Neuronal stem cell (in vitro differentiated cells): ENCODE measurements around the gene PRSS48.

Experiments used
- DNase-seq: peaks from one replicate; pipeline ENCODE4 v3.0.0-alpha.2; 2013; ENCODE audit warnings: low spot score
- H2AFZ ChIP-seq: one replicate; pipeline ENCODE4 v1.6.1; 2013; ENCODE audit warnings: mild to moderate bottlenecking, low read length, inconsistent platforms
- H2AK5ac ChIP-seq: 2 replicates; pipeline ENCODE4 v1.6.1; 2013; ENCODE audit warnings: low read depth, mild to moderate bottlenecking, inconsistent platforms, low read length, moderate library complexity, mixed read lengths
- H2BK120ac ChIP-seq: 2 replicates; pipeline ENCODE4 v1.6.1; 2013; ENCODE audit warnings: low read depth, mild to moderate bottlenecking, inconsistent platforms, low read length, moderate library complexity, mixed read lengths
- H2BK12ac ChIP-seq: one replicate; pipeline ENCODE4 v1.6.1; 2013; ENCODE audit warnings: low read length, inconsistent platforms
- H2BK15ac ChIP-seq: 2 replicates; pipeline ENCODE4 v1.6.1; 2013; ENCODE audit warnings: mild to moderate bottlenecking, low read length, inconsistent platforms, mixed read lengths
- H2BK5ac ChIP-seq: one replicate; pipeline ENCODE4 v1.6.1; 2013; ENCODE audit warnings: inconsistent platforms, mild to moderate bottlenecking, low read length, moderate library complexity
- H3K14ac ChIP-seq: one replicate; pipeline ENCODE4 v1.6.1; 2013; ENCODE audit warnings: low read length, inconsistent platforms
- H3K18ac ChIP-seq: 2 replicates; pipeline ENCODE4 v1.6.1; 2013; ENCODE audit warnings: low read length, inconsistent platforms
- H3K23ac ChIP-seq: 2 replicates; pipeline ENCODE4 v1.6.1; 2013; ENCODE audit warnings: low read depth, mild to moderate bottlenecking, mixed read lengths, low read length, inconsistent platforms; ENCODE audit not compliant: poor library complexity
- H3K27ac ChIP-seq: replicated peaks from 3 replicates; pipeline ENCODE4 v1.5.1; 2013; ENCODE audit warnings: low read length, inconsistent platforms
- H3K27me3 ChIP-seq, 3 experiments: 2 replicates each; pipeline ENCODE4 v1.6.1; 2013; ENCODE audit warnings: low read length in 3 of 3, mild to moderate bottlenecking in 2 of 3, inconsistent platforms in 1 of 3, low read depth in 1 of 3, mixed read lengths in 1 of 3, moderate library complexity in 1 of 3; ENCODE audit not compliant: control insufficient read depth in 3 of 3, insufficient read depth in 3 of 3
- H3K36me3 ChIP-seq, 2 donors: replicated peaks in 1 of 2; 2 replicates each; pipeline ENCODE4 v1.6.1; 2013; ENCODE audit warnings: low read length in 2 of 2; ENCODE audit not compliant: control insufficient read depth in 2 of 2, insufficient read depth in 2 of 2
- H3K4ac ChIP-seq: 2 replicates; pipeline ENCODE4 v1.6.1; 2013; ENCODE audit warnings: inconsistent platforms, mild to moderate bottlenecking, low read length, moderate library complexity
- H3K4me1 ChIP-seq, 2 donors: 1 replicate in 1 of 2; 2 replicates in 1 of 2; pipeline ENCODE4 v1.6.1; 2013; ENCODE audit warnings: low read length in 2 of 2, low read depth in 1 of 2; ENCODE audit not compliant: control insufficient read depth in 2 of 2, insufficient read depth in 1 of 2
- H3K4me2 ChIP-seq: one replicate; pipeline ENCODE4 v1.6.1; 2013; ENCODE audit warnings: mild to moderate bottlenecking, low read length, inconsistent platforms; ENCODE audit not compliant: insufficient read depth, poor library complexity, severe bottlenecking
- H3K4me3 ChIP-seq, 2 donors: 2 replicates each; pipeline ENCODE4 v1.5.1; 2013; ENCODE audit warnings: low read length in 2 of 2, mild to moderate bottlenecking in 2 of 2, inconsistent platforms in 1 of 2, moderate library complexity in 1 of 2
- H3K79me1 ChIP-seq: one replicate; pipeline ENCODE4 v1.6.1; 2013; ENCODE audit warnings: low read depth, mild to moderate bottlenecking, inconsistent platforms, low read length, moderate library complexity
- H3K9ac ChIP-seq: one replicate; pipeline ENCODE4 v1.6.1; 2013; ENCODE audit warnings: mild to moderate bottlenecking, low read depth, low read length, inconsistent platforms; ENCODE audit not compliant: poor library complexity
- H3K9me3 ChIP-seq, 2 donors: replicated peaks in 1 of 2; 2 replicates each; pipeline versions ENCODE3 to v1.6.1; 2013; ENCODE audit warnings: low read length in 2 of 2, mild to moderate bottlenecking in 2 of 2, inconsistent platforms in 1 of 2, low read depth in 1 of 2, mixed read lengths in 1 of 2, moderate library complexity in 1 of 2; ENCODE audit not compliant: control insufficient read depth in 2 of 2, insufficient read depth in 1 of 2
- H4K8ac ChIP-seq: one replicate; pipeline ENCODE4 v1.6.1; 2013; ENCODE audit warnings: low read depth, mild to moderate bottlenecking, inconsistent platforms, low read length, moderate library complexity
- H4K91ac ChIP-seq: one replicate; pipeline ENCODE4 v1.6.1; 2013; ENCODE audit warnings: low read length, low read depth, mild to moderate bottlenecking, inconsistent platforms; ENCODE audit not compliant: poor library complexity
- WGBS, 2 donors: extraction: QIAGEN DNeasy Blood & Tissue Kit; methylation state at CpG; one replicate each; pipeline ENCODE4 v1.1.7; 2013; ENCODE audit warnings: missing lambda C conversion rate in 2 of 2, mixed read lengths in 1 of 2; ENCODE audit not compliant: insufficient read length in 2 of 2, insufficient replicate concordance in 1 of 2; ENCODE audit errors: extremely low coverage in 2 of 2; 5-methylcytosine and 5-hydroxymethylcytosine counted together

The PRSS48 gene

GRCh38 chr4:151296227-151296626, 19.3 kb downstream of the PRSS48 start:
- no peak overlapping the region for H2BK120ac ChIP-seq

GRCh38 chr4:151297170-151297569, 20.2 kb downstream of the PRSS48 start:
- Histone ChIP-seq H3K36me3 (peaks cover 0 to 9% of the 10 kb centered on the region in 2 donors), H2BK120ac (no peak overlapping the region), H3K4me2 (no peak overlapping the region), H4K91ac (no peak overlapping the region), H2BK12ac (no peak overlapping the region), H4K8ac (no peak overlapping the region), H2BK5ac (no peak overlapping the region), H3K14ac (no peak overlapping the region), H3K4me1 (no peaks in the 10 kb centered on the region), H2AFZ (no peak overlapping the region), H3K23ac (no peak overlapping the region), H2AK5ac (no peak overlapping the region), H3K79me1 (no peaks in the 10 kb centered on the region), H3K18ac (no peak overlapping the region), H3K9ac (no peak overlapping the region), H2BK15ac (no peak overlapping the region), H3K27me3 (no peaks in the 10 kb centered on the region), H3K4me3 (no peak overlapping the region), H3K4ac (no peak overlapping the region), H3K27ac (no peak overlapping the region), H3K9me3 (peaks cover 0 to 5% of the 10 kb centered on the region in 2 donors)
- DNase-seq, result no peak

More at GRCh38 chr4:151296227-151296626, 19.3 kb downstream of the PRSS48 start:
- Histone ChIP-seq H3K79me1 (no peaks in the 10 kb centered on the region), H2BK15ac (no peak overlapping the region), H3K18ac (no peak overlapping the region), H3K4me1 (no peaks in the 10 kb centered on the region), H2AFZ (no peak overlapping the region), H3K4me2 (no peak overlapping the region), H3K14ac (no peak overlapping the region), H4K8ac (no peak overlapping the region), H4K91ac (no peak overlapping the region), H3K36me3 (peaks cover 0 to 13% of the 10 kb centered on the region in 2 donors), H3K27ac (no peak overlapping the region), H3K4ac (no peak overlapping the region), H3K23ac (no peak overlapping the region), H3K9me3 (no peaks in the 10 kb centered on the region), H2AK5ac (no peak overlapping the region), H2BK5ac (no peak overlapping the region), H3K27me3 (no peaks in the 10 kb centered on the region), H2BK12ac (no peak overlapping the region), H3K4me3 (no peak overlapping the region), H3K9ac (no peak overlapping the region)
- no CpG with 5 or more reads among the region's 3 CpGs for WGBS, 2 donors
- no peak for DNase-seq

- Histone ChIP-seq H3K27ac (no peak overlapping the region), H2BK15ac (no peak overlapping the region), H3K4me1 (peaks cover 0 to 2% of the 10 kb centered on the region in 2 donors), H3K14ac (no peak overlapping the region), H2AFZ (no peak overlapping the region), H3K9me3 (peaks cover 0 to 11% of the 10 kb centered on the region in 2 donors), H4K91ac (no peak overlapping the region), H2BK5ac (no peak overlapping the region), H3K9ac (no peak overlapping the region), H4K8ac (no peak overlapping the region), H3K18ac (no peak overlapping the region), H3K79me1 (peaks cover 2% of the 10 kb centered on the region), H3K27me3 (no peaks in the 10 kb centered on the region), H3K4me2 (no peak overlapping the region), H2BK120ac (no peak overlapping the region), H2BK12ac (no peak overlapping the region), H3K23ac (no peak overlapping the region), H3K4ac (no peak overlapping the region), H3K4me3 (no peak overlapping the region), H3K36me3 (peaks cover 0 to 2% of the 10 kb centered on the region in 2 donors), H2AK5ac (no peak overlapping the region)
- WGBS, 2 donors, result no CpG with 5 or more reads among the region's 4 CpGs
- DNase-seq, result no peak
Measured at GRCh38 chr4:151302432-151302831, 25.5 kb downstream of the PRSS48 start.

GRCh38 chr4:151304226-151304625, 27.3 kb downstream of the PRSS48 start:
- Histone ChIP-seq H4K8ac (no peak overlapping the region), H2BK120ac (no peak overlapping the region), H3K23ac (no peak overlapping the region), H2AFZ (no peak overlapping the region), H3K4me1 (peaks cover 0 to 2% of the 10 kb centered on the region in 2 donors), H2BK12ac (no peak overlapping the region), H4K91ac (no peak overlapping the region), H3K14ac (no peak overlapping the region), H2BK5ac (no peak overlapping the region), H3K36me3 (peaks cover 0 to 16% of the 10 kb centered on the region in 2 donors), H3K4ac (no peak overlapping the region), H3K18ac (no peak overlapping the region), H2AK5ac (no peak overlapping the region), H3K9me3 (peaks cover 2 to 14% of the 10 kb centered on the region in 2 donors), H3K4me3 (no peak overlapping the region), H3K4me2 (no peak overlapping the region), H3K9ac (no peak overlapping the region), H3K27ac (no peak overlapping the region), H2BK15ac (no peak overlapping the region), H3K27me3 (no peaks in the 10 kb centered on the region), H3K79me1 (peaks cover 5% of the 10 kb centered on the region)
- DNase-seq, result no peak
